Fibroblast of villous mesenchyme (primary cell): ENCODE measurements around the gene STXBP6. TPM values are rescaled to one million over a fixed set of nuclear protein-coding genes. Genes with fewer than 3 reads are reported as not detected.

ENCODE experiments used
- DNase-seq: peaks from one replicate; pipeline ENCODE4 v3.0.0-alpha.2; 2010; ENCODE audit warnings: low read depth
- H3K4me3 ChIP-seq: 2 replicates; pipeline ENCODE4 v1.5.1; 2011; ENCODE audit warnings: low read depth, mild to moderate bottlenecking, low read length
- CTCF ChIP-seq: IDR thresholded peaks from 2 replicates; pipeline ENCODE4 v1.5.1; 2012; ENCODE audit warnings: low read depth, mild to moderate bottlenecking, low read length; ENCODE audit not compliant: insufficient read depth
- total RNA-seq: library from RNA; depleted of rRNA; stranded (reverse); fragments of >200 nt; gene quantifications from 2 replicates; pipeline ENCODE4 v1.2.3, GENCODE V29; 2012

STXBP6 gene
- total RNA-seq, 1 donor, result 4.7 TPM

DNA sequence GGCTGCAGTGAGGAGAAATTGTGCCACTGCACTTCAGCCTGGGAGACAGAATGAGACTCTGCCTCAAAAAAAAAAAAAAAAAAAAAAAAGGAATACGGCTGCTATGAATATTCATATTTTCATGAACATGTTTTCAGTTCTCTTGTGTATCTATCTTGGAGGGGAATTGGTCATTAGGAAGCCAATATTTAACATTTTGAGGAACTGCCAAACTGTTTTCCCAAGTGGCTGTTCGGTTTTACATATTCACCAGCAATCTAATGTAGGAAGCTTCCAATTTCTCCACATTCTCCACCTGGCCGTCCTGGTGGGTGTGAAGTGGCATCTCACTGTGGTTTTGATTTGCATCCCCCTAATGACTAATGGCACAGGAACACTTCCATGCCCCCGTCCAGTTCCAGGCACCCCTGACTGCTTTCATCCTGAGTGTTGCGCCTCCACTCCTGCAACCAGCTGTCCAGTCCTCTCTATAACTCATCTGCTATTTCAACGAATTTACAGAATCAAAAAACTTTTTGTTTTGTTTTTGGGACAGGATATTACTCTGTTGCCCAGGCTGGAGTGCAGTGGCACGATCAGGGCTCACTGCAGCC lies 5.7 kb downstream of the STXBP6 start:
- no peak overlapping the region for H3K4me3 ChIP-seq
- TF ChIP-seq CTCF, result no peak
- no peak for DNase-seq

- peak; percentile 84 for TF ChIP-seq CTCF
- no peak overlapping the region for H3K4me3 ChIP-seq
- DNase-seq, result peak; percentile 80
Observed at GRCh38 chr14:25042362-25043299, 7.3 kb downstream of the STXBP6 start.

DNA sequence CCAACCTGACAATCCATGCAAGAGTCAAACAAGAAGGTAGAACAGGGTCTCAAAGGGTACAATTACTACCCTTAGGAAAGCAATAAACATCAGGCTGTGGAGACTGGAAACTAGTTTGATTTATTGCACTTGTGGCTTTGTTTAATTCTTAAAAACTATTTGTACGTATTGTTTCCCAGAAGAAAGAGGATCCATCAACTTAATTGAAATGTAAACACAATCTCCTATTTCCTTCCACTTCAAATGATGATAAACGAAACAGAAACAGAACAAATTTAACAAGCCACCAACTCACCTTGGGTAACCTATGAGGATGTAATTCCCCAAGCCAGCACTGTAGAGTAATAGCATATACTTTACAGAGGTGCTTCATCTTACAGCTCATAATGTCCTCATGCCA lies 8.0 kb downstream of the STXBP6 start:
- no peak for TF ChIP-seq CTCF

DNA sequence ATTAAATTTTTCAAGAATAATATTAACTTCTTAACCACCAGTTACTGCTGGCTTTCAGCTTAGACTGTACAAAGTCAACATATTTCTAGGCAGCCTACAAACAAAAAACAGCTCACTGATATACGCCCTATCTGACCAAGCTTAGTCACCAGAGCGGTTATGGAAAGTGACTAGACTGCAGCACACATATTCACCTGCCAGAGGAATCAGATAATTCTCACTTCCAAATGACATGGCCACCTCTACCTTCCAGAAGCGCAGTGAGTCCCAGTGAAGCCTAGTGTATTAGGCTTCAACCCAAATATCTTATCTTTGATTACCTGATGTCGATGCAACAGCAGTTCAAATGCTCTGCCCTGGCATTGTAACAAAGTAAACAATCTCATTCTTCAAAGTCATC lies 8.5 kb downstream of the STXBP6 start:
- TF ChIP-seq CTCF, result no peak
- no peak for DNase-seq
- H3K4me3 ChIP-seq, result no peak overlapping the region

More for the DNA sequence above, 8.0 kb downstream of the STXBP6 start:
- no peak overlapping the region for H3K4me3 ChIP-seq
- peak; percentile 12 for DNase-seq

GRCh38 chr14:25039933-25040332 lies 10.0 kb downstream of the STXBP6 start:
- H3K4me3 ChIP-seq, result no peak overlapping the region
- no peak for TF ChIP-seq CTCF
- no peak for DNase-seq

- no peak for TF ChIP-seq CTCF
- DNase-seq, result no peak
- H3K4me3 ChIP-seq, result no peak overlapping the region
Observed at GRCh38 chr14:25038044-25038668, 11.8 kb downstream of the STXBP6 start.
